OCI-LY3 (cell line): ENCODE results near the gene CCDC127.
"Not testable (repeated sequence)": the region's sequence is repeated elsewhere in the genome, so short reads cannot be mapped to it uniquely, and the experiment has no call there.

Source experiments
- H2AFZ ChIP-seq: fragments of 200-600, 300-600 bp; shearing (Covaris generic); 2 replicates; pipeline ENCODE4 v1.6.0; 2014; ENCODE audit warnings: antibody characterized with exemption, low read depth, low read length
- H3K27ac ChIP-seq: fragments of 200-600, 300-600 bp; sonication (generic); 2 replicates; pipeline ENCODE4 v1.5.1; 2014; ENCODE audit warnings: mild to moderate bottlenecking, low read length, moderate library complexity, mixed read lengths
- H3K27me3 ChIP-seq: fragments of 200-600, 300-600 bp; sonication (generic); 2 replicates; pipeline ENCODE4 v1.6.1; 2014; ENCODE audit warnings: low read depth, low read length, mixed read lengths
- H3K36me3 ChIP-seq: fragments of 200-600, 300-600 bp; sonication (generic); replicated peaks from 2 replicates; pipeline ENCODE3; 2014; ENCODE audit warnings: low read depth, low read length, mixed read lengths
- H3K4me1 ChIP-seq: fragments of 300-600, 200-600 bp; sonication (generic); 2 replicates; pipeline ENCODE4 v1.6.1; 2014; ENCODE audit warnings: low read length, mixed read lengths
- H3K4me2 ChIP-seq: fragments of 200-600, 300-600 bp; sonication (generic); 2 replicates; pipeline ENCODE4 v1.6.1; 2014; ENCODE audit warnings: low read length, mixed read lengths
- H3K4me3 ChIP-seq: fragments of 300-600, 200-600 bp; sonication (generic); 2 replicates; pipeline ENCODE4 v1.5.1; 2014; ENCODE audit warnings: antibody characterized with exemption, mild to moderate bottlenecking, low read length, moderate library complexity
- H3K79me2 ChIP-seq: fragments of 300-600, 200-600 bp; shearing (Covaris generic); 2 replicates; pipeline ENCODE4 v1.6.1; 2014; ENCODE audit warnings: mild to moderate bottlenecking, low read length, mixed read lengths
- H3K9ac ChIP-seq: fragments of 300-600, 200-600 bp; shearing (Covaris generic); 2 replicates; pipeline ENCODE4 v1.6.0; 2014; ENCODE audit warnings: mild to moderate bottlenecking, low read length, moderate library complexity
- H3K9me3 ChIP-seq: fragments of 200-600, 300-600 bp; shearing (Covaris generic); 2 replicates; pipeline ENCODE4 v1.6.1; 2014; ENCODE audit warnings: low read length, mixed read lengths; ENCODE audit not compliant: insufficient read depth
- H4K20me1 ChIP-seq: fragments of 200-600, 300-600 bp; sonication (generic); 2 replicates; pipeline ENCODE4 v1.6.1; 2016; ENCODE audit warnings: low read length, mixed read lengths; ENCODE audit not compliant: insufficient read depth
- EZH2phosphoT487 ChIP-seq: fragments of 200-600 bp; shearing (Covaris generic); IDR thresholded peaks from 2 replicates; pipeline ENCODE4 v1.6.1; 2018; ENCODE audit warnings: antibody characterized with exemption, mixed run types, low read depth
- TF ChIP-seq, protein P1 (sequence below): fragments of 200-600, 300-600 bp; sonication (generic); IDR thresholded peaks from 2 replicates; pipeline ENCODE4 v1.5.1; 2014; ENCODE audit warnings: antibody characterized with exemption, low read length, low read depth

Gene CCDC127

DNA sequence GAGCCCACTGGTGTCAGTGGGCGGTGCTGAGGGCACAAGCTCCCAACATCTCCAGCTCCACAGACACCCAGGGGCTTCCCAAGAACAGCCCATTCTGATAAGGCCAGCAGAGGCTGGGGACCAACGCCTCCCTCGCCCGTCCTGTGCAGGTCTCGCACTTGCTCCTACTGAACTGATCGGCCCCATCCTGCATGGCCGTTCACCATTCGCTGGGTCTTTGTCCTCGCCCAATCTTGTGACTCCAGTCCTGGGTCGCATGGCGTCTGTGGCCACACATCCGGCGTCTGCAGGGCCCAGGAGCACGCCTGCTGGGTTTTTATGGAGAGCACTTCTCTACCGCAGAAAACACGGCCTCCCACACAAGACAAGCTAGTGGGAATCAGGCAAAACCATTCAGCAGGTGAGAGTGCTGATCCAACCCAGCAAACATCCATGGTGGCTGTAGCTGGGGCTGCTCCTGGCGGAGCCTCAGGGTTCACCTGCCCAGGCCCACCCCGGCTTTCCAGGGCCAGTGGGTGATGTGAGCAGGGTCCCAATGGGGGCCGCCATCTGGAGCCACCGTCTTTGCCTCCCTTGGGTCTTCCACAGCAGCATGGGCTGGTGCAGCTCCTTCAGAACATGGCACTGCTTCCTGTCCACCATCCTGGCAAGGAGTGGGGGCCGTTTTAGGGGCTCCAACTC, 19.3 kb downstream of the CCDC127 start:
- H3K79me2 ChIP-seq = no peaks in the 10 kb centered on the region
- no peak overlapping the region for H3K9ac ChIP-seq
- H3K4me2 ChIP-seq = no peak overlapping the region
- no peaks in the 10 kb centered on the region for H3K9me3 ChIP-seq
- no peaks in the 10 kb centered on the region for H3K27me3 ChIP-seq
- no peaks in the 10 kb centered on the region for H3K4me1 ChIP-seq
- no peaks in the 10 kb centered on the region for H4K20me1 ChIP-seq
- H3K36me3 ChIP-seq = no peaks in the 10 kb centered on the region
- TF ChIP-seq EZH2phosphoT487 = no peak
- TF ChIP-seq, protein P1, sequence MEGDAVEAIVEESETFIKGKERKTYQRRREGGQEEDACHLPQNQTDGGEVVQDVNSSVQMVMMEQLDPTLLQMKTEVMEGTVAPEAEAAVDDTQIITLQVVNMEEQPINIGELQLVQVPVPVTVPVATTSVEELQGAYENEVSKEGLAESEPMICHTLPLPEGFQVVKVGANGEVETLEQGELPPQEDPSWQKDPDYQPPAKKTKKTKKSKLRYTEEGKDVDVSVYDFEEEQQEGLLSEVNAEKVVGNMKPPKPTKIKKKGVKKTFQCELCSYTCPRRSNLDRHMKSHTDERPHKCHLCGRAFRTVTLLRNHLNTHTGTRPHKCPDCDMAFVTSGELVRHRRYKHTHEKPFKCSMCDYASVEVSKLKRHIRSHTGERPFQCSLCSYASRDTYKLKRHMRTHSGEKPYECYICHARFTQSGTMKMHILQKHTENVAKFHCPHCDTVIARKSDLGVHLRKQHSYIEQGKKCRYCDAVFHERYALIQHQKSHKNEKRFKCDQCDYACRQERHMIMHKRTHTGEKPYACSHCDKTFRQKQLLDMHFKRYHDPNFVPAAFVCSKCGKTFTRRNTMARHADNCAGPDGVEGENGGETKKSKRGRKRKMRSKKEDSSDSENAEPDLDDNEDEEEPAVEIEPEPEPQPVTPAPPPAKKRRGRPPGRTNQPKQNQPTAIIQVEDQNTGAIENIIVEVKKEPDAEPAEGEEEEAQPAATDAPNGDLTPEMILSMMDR = no peak
- no peak overlapping the region for H3K27ac ChIP-seq
- no peak overlapping the region for H3K4me3 ChIP-seq
- H2AFZ ChIP-seq = no peak overlapping the region

DNA sequence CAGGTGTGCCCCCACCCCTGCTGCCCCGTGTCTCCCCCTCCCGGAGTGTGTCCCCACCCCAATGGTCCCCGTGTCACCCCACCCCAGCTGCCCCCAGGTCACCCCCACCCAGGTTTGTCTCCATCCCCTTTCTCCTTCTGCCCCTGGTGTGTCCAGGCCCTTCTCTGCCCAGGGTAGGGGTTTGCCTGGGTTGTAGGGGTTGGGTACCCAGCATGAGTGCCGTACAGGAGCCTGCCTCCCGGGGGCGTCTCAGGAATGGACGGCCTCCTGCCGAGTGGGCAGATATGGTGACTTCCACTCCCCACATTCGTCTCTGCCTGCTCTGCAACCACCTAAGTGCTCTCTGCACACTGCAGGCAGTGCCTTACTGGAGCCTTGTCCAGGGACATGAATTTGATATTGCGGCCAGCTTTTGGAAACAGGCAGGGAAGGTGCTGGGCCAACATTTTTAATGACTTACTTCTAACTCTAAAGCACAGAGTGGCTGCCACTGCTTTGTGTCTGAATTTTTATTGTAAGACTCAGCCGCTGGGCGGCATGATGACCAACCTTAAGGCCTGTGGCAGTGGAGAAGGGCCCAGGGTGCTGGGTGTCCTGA, 20.0 kb downstream of the CCDC127 start:
- Histone ChIP-seq H3K27me3 (no peaks in the 10 kb centered on the region), H3K36me3 (no peaks in the 10 kb centered on the region), H3K9me3 (no peaks in the 10 kb centered on the region), H3K79me2 (no peaks in the 10 kb centered on the region), H2AFZ (no peak overlapping the region), H3K27ac (no peak overlapping the region), H3K4me2 (no peak overlapping the region), H3K4me3 (no peak overlapping the region), H3K9ac (no peak overlapping the region), H3K4me1 (no peaks in the 10 kb centered on the region), H4K20me1 (no peaks in the 10 kb centered on the region)
- TF ChIP-seq EZH2phosphoT487 = no peak
- TF ChIP-seq, protein P1 = no peak

DNA sequence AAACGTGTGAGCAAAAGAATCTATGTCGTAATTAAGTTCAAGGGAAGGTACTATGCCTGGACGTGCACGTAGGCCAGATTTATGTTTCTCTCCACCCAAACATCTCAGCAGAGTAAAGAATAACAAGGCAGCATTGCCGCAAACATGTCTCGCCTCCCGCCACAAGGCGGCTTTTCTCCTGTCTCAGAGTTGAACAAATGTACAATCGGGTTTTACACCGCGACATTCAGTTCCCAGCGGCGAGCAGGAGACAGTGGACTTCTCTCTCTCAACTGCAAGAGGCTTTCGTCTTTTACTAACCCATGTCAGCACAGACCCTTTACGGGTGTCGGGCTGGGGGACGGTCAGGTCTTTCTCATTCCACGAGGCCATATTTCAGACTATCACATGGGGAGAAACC, 20.9 kb downstream of the CCDC127 start:
- H3K79me2 ChIP-seq, H3K36me3 ChIP-seq, H3K9ac ChIP-seq, H3K4me2 ChIP-seq, H3K4me3 ChIP-seq, H3K9me3 ChIP-seq, H3K4me1 ChIP-seq, H3K27me3 ChIP-seq, H4K20me1 ChIP-seq, H3K27ac ChIP-seq, H2AFZ ChIP-seq: not testable (repeated sequence)

DNA sequence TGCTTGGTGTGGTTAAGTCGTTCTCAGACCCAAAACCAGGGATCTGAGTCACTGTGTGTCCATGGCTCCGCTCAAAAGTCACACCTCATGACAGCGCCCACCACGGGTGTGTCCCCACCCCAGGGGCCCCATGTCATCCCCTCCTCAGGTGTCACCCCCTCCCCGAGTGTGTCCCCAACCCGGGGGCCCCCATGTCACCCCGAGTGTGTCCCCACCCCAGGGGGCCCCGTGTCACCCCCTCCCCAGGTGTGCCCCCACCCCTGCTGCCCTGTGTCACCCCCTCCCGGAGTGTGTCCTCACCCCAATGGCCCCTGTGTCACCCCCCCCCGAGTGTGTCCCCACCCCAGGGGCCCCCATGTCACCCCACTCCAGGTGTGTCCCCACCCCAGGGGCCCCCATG, 21.6 kb downstream of the CCDC127 start:
- Histone ChIP-seq H3K36me3 (no peaks in the 10 kb centered on the region), H3K9me3 (no peaks in the 10 kb centered on the region), H2AFZ (no peak overlapping the region), H3K27ac (no peak overlapping the region), H3K4me2 (no peak overlapping the region), H4K20me1 (no peaks in the 10 kb centered on the region), H3K9ac (no peak overlapping the region), H3K4me3 (no peak overlapping the region), H3K4me1 (no peaks in the 10 kb centered on the region), H3K27me3 (no peaks in the 10 kb centered on the region), H3K79me2 (no peaks in the 10 kb centered on the region)
- TF ChIP-seq, protein P1 = no peak
- TF ChIP-seq EZH2phosphoT487 = no peak
